NCI-H82 treated with DMSO at 0.1 percent for 48 hours (cell line): ENCODE measurements around the gene CHADL.

Source experiments
- DNase-seq: peaks from one replicate; lab custom pipeline; 2025; ENCODE audit not compliant: unreplicated experiment; lab: John Stamatoyannopoulos, UW

The CHADL gene

GRCh38 chr22:41256254-41257253 is 15.8 kb upstream of the CHADL start:
- DNase-seq = no peak

- no peak for DNase-seq
These were observed 13.5 kb upstream of the CHADL start for GRCh38 chr22:41254230-41254629.

DNA sequence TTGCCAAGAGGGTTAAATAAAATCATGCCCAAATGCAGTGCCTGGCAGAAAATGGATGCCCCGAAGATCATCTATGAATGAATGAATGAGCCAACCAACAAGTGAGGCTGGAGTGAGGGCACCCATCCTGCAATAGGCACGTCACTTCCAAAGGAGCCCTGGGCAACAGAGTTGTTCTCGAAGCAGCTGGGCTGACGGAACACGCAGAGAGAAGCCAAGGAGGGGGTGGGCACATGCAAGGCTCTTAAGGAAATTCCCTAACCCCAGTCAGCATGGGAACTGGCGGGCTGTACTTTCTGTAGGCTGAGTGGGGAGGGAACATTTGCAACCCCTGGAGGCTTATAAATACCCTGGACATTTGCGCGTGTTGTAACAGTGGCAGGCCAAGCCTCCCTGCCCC is 11.6 kb upstream of the CHADL start:
- DNase-seq = no peak

GRCh38 chr22:41250127-41250526 is 9.4 kb upstream of the CHADL start:
- no peak for DNase-seq

DNA sequence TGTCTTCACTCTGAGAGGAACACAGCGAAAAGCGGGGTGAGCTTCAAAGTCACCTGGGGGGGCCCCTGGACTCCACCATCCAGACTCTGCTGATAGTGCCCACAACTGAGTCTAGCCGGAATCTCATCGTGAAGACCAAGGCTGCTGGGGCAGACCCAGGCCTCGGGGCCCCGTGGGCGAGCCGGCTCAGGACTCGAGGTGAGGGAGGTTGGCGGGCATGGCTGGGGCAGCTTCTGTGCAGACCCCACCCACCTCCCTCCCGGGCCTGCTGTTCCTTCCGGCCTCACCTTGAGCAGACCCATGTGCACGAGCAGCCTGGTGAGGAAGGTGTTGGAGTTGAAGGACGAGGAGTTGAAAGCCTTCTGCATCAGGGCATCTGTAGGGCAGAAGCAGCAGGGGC is 8.7 kb upstream of the CHADL start:
- DNase-seq = no peak

DNA sequence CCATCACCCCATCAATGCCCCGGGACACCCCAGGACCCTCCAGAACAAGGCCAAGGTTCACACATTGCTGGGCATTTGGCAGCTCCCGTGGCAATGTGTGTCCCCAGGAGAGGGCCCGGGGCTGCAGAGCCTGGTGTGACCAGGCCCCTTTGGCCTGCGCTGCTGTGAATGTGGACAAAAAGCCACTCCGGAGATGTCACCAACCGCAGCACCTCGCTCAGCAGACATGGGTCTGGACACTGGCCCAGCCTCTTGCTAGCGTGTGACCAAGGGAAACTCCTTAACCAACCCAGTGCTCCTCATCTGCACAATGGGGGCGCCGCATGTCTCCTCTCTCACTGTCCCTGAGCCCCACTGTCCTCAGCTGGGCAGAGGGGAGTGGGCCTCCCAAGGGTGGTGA is 8.0 kb upstream of the CHADL start:
- DNase-seq = no peak

GRCh38 chr22:41248314-41248713 is 7.6 kb upstream of the CHADL start:
- DNase-seq = no peak

DNA sequence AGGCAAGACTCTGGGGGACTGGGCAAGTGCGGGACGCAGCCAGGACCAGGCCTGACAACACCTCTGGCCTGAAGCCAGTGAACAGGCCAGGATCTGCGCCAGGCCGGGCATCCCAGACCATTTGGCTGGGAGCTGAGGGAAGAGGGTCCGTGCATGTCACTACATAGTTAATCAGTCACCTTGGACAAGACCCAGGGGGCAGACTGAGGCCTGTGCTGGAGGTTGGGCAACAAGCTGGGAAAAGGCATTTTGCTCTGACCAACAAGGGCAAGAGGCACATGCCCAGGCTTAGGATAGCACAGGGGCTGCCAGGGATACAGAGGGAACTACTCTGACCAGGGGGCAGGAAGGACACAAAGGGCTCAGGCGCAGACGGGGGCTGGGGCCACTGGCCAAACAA is 7.0 kb upstream of the CHADL start:
- DNase-seq = no peak

- no peak for DNase-seq
These were observed 5.3 kb upstream of the CHADL start for GRCh38 chr22:41245917-41246499.

GRCh38 chr22:41243361-41243760 is 2.6 kb upstream of the CHADL start:
- no peak for DNase-seq

DNA sequence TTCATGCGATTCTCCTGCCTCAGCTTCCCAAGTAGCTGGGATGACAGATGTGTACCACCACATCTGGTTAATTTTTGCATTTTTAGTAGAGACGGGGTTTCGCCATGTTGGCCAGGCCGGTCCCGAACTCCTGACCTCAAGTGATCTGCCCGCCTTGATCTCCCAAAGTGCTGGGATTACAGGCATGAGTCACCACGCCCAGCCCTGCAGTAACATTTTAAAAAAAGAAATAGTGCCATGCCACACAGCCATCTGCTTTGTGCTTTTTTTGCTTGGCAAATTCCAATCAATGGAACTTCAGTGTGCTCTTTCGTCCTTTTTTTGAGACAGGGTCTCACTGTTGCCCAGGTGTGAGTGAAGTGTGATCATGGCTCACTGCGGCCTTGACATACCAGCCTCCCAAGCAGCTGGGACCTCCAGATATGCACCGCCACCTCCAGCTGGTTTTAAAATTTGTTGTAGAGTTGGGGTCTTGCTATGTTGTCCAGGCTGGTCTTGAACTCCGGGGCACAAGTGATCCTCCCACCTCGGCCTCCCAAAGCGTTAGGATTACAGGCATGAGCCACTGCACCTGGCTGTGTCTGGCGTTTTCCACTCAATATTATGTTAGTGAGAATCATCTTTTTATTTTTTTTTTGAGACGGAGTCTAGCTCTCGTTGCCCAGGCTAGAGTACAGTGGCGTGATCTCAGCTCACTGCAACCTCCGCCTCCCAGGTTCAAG is 1.8 kb upstream of the CHADL start:
- DNase-seq = no peak

GRCh38 chr22:41241133-41241676 is 474 bp upstream of the CHADL start:
- no peak for DNase-seq

DNA sequence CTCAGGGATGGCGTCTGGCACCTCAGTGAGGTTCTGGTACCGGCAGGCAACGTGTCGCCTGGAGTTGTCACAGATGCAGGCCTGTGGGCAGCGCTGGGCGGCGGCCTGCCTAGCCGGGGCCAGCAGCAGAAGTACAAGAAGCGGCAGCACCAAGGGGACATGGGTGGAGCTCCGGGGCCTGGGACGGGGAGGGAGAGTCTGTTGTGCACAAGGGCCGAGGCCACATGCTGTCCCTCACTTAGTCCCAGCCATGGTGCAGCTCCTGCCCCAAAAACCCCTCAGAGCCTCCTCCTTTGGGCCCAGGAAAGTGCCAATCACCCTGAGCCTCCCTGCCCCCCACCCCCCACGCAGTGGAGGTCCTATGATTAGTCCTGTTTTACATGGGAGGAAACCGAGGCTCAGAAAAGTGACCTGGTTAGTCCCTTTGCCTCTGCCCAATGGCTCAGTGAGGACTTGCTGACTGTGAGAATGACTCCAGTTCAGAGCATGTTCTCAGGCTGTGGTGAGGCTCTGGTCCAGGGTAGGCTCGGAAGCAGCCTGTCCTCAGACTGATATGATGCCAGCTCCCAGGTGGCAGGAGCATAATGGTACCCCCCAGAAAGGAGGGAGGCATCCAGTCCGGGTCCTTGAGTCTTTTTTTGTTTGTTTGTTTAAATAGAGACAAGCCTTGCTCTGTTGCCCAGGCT is 1.1 kb downstream of the CHADL start:
- no peak for DNase-seq

DNA sequence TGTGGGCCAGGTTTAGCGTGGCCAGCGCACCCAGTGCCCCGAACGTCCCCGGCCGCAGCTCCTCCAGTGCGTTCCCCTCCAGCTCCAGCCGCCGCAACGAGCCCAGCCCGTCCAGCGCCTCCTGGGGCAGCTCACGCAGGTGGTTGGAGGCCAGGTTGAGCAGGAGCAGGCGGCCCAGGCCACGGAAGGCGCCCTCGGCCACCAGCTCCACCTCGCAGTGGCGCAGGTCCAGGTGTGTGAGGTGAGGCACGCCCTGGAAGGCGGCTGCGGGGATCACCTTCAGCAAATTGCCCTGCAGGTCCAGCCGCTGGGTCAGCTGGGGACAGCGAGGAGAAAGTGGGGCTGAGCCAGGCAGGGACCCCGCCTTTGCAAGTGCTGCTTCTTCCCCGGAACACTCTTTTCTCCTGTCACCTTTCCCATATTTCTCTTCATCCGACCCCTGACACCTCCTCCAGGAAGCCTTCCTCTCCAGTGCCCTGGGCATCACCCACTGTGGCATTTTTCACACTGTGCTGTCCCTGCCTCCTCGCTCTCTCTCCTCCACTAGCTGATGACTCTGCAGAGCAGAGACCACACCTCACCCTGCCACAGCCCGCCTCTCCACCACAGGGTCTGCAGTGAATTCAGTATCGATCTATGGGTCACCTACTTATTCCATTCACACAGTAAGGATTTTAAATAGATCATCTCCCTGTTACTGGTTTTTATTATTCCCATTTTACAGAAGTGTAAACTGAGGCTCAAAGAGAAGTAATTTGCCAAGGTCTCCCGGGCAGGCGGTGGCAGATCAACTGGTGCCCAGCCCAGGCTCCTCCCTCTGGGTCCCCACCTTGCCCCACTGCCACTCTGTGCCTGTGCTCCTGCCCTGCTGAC is 1.9 kb downstream of the CHADL start:
- no peak for DNase-seq

DNA sequence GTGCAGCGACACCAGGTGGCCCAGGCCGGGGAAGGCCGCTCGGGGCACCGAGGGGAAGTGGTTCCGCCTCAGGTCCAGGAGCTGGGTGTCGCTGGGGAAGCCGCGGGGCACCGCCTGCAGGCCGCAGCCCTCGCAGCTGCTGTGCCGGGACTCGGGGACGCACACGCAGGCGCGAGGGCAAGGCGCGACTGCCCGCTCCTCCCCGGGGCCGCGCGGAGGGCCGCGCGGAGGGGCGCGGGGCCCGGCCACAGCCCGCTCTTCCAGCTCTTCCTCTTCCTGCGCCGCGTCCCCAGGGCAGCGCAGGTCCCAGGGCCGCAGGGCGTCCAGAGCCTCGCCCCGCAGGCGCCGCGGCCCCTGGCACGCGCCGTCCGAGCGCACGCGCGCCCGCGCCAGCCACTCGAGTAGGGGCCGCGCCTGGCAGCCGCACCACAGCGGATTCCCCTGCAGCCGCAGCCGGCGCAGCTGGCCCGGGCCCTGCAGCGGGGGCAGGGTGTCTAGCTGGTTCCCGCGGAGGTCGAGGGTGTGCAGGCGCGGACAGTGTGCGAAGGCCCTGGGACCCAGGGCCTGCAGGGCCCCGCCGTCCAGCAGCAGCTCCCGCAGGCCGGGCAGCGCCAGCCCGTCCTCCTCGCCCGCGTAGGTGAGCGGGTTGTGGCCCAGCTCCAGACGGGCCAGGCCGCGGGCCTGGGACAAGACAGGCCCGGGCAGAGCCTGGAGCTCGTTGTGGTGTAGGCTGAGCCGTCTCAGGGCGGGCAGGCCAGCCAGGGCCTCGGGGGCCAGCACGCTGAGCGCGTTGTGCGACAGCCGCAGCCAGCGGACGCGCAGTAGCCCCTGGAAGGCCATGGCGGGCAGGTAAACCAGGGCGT is 2.8 kb downstream of the CHADL start:
- DNase-seq = no peak

GRCh38 chr22:41237036-41237706 is 3.6 kb downstream of the CHADL start:
- DNase-seq = no peak

- no peak for DNase-seq
These were observed 5.7 kb downstream of the CHADL start for GRCh38 chr22:41234815-41235695.

DNA sequence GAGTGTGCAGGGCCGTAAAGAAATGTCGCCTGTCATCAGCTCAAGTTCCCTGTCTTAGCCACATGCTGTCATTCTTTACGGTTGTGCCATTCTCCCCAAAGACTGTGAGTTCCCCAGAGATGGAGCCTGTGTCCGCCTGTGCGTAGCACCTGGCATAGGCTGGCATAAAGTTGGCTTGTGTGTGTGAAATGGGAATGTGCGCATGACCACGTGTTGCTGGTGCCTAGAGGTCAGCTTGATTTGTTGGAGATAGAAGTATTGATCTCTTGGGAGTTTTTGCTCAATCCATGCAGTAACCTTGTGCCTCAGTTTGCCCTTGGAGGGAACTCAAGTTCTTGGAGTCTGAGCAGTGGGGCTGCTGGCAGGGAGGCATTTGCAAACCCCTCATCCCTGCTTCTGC is 9.4 kb downstream of the CHADL start:
- DNase-seq = no peak
